Astrocyte (in vitro differentiated cells and primary cell): ENCODE measurements around the gene DPP9. TPM values are rescaled to one million over a fixed set of nuclear protein-coding genes. Genes with fewer than 3 reads are reported as not detected.

ENCODE experiments used
- DNase-seq: peaks from one replicate; pipeline ENCODE4 v3.0.0-alpha.2; 2010; ENCODE audit warnings: low read depth
- FAIRE-seq: peaks from 2 replicates; lab custom pipeline; 2011; peaks lifted over from hg19 to GRCh38; lab: Jason Lieb, UNC
- H2AFZ ChIP-seq: 2 replicates; pipeline ENCODE4 v1.6.0; 2012; ENCODE audit warnings: low read depth, low read length, inconsistent platforms
- H3K27ac ChIP-seq: 2 replicates; pipeline ENCODE4 v1.5.1; 2011; ENCODE audit warnings: low read depth, low read length, inconsistent platforms
- H3K27me3 ChIP-seq: 2 replicates; pipeline ENCODE4 v1.6.0; 2011; ENCODE audit warnings: low read length, inconsistent platforms; ENCODE audit not compliant: insufficient read depth
- H3K36me3 ChIP-seq: 2 replicates; pipeline ENCODE4 v1.5.1; 2011; ENCODE audit warnings: low read length, inconsistent platforms; ENCODE audit not compliant: insufficient read depth
- H3K4me1 ChIP-seq: 2 replicates; pipeline ENCODE4 v1.5.1; 2011; ENCODE audit warnings: low read length, inconsistent platforms; ENCODE audit not compliant: insufficient read depth
- H3K4me2 ChIP-seq: 2 replicates; pipeline ENCODE4 v1.6.0; 2012; ENCODE audit warnings: low read length, inconsistent platforms
- H3K4me3 ChIP-seq: 2 replicates; pipeline ENCODE4 v1.5.1; 2011; ENCODE audit warnings: low read depth, mild to moderate bottlenecking, low read length, inconsistent platforms; ENCODE audit not compliant: insufficient read depth
- H3K79me2 ChIP-seq: 2 replicates; pipeline ENCODE4 v1.6.0; 2012; ENCODE audit warnings: mild to moderate bottlenecking, low read length, inconsistent platforms; ENCODE audit not compliant: insufficient read depth
- H3K9ac ChIP-seq: 2 replicates; pipeline ENCODE4 v1.6.0; 2012; ENCODE audit warnings: mild to moderate bottlenecking, low read length, inconsistent platforms
- H3K9me3 ChIP-seq: 2 replicates; pipeline ENCODE4 v1.5.1; 2012; ENCODE audit warnings: low read depth, mild to moderate bottlenecking, low read length, inconsistent platforms; ENCODE audit not compliant: insufficient read depth
- H4K20me1 ChIP-seq: 2 replicates; pipeline ENCODE4 v1.6.0; 2012; ENCODE audit warnings: low read length, inconsistent platforms; ENCODE audit not compliant: insufficient read depth
- H3K27ac Mint-ChIP-seq: one replicate; pipeline ENCODE4 v1.8.0; 2021; ENCODE audit warnings: mild to moderate bottlenecking, mixed read lengths; ENCODE audit not compliant: unreplicated experiment
- H3K27me3 Mint-ChIP-seq: one replicate; pipeline ENCODE4 v1.8.0; 2021; ENCODE audit warnings: low read depth, mixed read lengths; ENCODE audit not compliant: unreplicated experiment
- H3K36me3 Mint-ChIP-seq: one replicate; pipeline ENCODE4 v1.8.0; 2021; ENCODE audit warnings: low read depth, mixed read lengths; ENCODE audit not compliant: unreplicated experiment
- H3K4me1 Mint-ChIP-seq: one replicate; pipeline ENCODE4 v1.8.0; 2021; ENCODE audit warnings: low read depth, mixed read lengths; ENCODE audit not compliant: unreplicated experiment
- H3K4me3 Mint-ChIP-seq: one replicate; pipeline ENCODE4 v1.8.0; 2021; ENCODE audit warnings: mild to moderate bottlenecking, moderate library complexity, mixed read lengths; ENCODE audit not compliant: unreplicated experiment
- H3K9me3 Mint-ChIP-seq: one replicate; pipeline ENCODE4 v1.8.0; 2021; ENCODE audit warnings: mild to moderate bottlenecking, mixed read lengths; ENCODE audit not compliant: unreplicated experiment
- CTCF ChIP-seq: IDR thresholded peaks from 2 replicates; pipeline ENCODE4 v1.5.1; 2011; ENCODE audit warnings: low read depth, mild to moderate bottlenecking, inconsistent platforms, low read length, moderate library complexity; ENCODE audit not compliant: insufficient read depth
- EZH2 ChIP-seq: IDR thresholded peaks from 2 replicates; pipeline ENCODE4 v1.6.1; 2012; ENCODE audit warnings: mild to moderate bottlenecking, low read length, inconsistent platforms; ENCODE audit not compliant: insufficient read depth
- total RNA-seq: library from RNA; stranded (reverse); gene quantifications from 2 replicates; pipeline ENCODE4 v1.2.1, GENCODE V29; 2021

The DPP9 gene
- total RNA-seq, 1 donor from 2014 or later = 50.0 TPM

- Histone ChIP-seq H3K9ac (no peak overlapping the region), H2AFZ (no peak overlapping the region), H4K20me1 (no peaks in the 10 kb centered on the region), H3K36me3 (peaks cover 34% of the 10 kb centered on the region), H3K4me2 (no peak overlapping the region), H3K4me1 (peaks cover 2% of the 10 kb centered on the region), H3K4me3 (no peak overlapping the region), H3K9me3 (no peaks in the 10 kb centered on the region), H3K27me3 (no peaks in the 10 kb centered on the region), H3K79me2 (peaks cover 13% of the 10 kb centered on the region), H3K27ac (no peak overlapping the region)
- no peaks in the 10 kb centered on the region for H3K4me1 Mint-ChIP-seq
- TF ChIP-seq EZH2 (no peak), CTCF (no peak)
- FAIRE-seq (no peak), DNase-seq (no peak)
- H3K9me3 Mint-ChIP-seq = no peaks in the 10 kb centered on the region
- H3K27me3 Mint-ChIP-seq = no peaks in the 10 kb centered on the region
- no peak overlapping the region for H3K27ac Mint-ChIP-seq
- peaks cover 15% of the 10 kb centered on the region for H3K36me3 Mint-ChIP-seq
- no peak overlapping the region for H3K4me3 Mint-ChIP-seq
Observed at GRCh38 chr19:4688587-4688986, 35.1 kb downstream of the DPP9 start.

DNA sequence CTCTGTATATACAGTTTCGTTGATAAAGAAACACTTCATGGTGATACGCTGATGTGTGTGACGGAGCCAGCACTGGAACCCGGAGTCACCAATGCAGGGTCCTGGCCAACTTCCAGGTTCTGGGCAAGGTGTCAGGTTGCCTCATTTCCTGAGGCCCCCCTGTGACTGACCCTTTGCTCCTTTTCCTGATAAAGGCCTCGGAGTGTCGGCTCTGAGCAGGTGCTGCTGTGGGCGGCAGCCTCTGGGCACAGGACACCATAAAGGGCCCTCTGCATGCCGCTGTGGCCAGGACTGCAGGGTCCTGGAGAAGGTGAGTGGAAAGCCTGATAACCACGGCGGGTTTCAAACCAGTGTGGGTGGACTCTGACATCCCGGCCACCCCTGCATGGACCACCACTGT, 36.2 kb downstream of the DPP9 start:
- Histone ChIP-seq H3K9ac (no peak overlapping the region), H4K20me1 (no peaks in the 10 kb centered on the region), H3K27me3 (no peaks in the 10 kb centered on the region), H3K79me2 (peaks cover 3% of the 10 kb centered on the region), H3K4me3 (no peak overlapping the region), H3K9me3 (no peaks in the 10 kb centered on the region), H3K4me2 (no peak overlapping the region), H3K36me3 (peaks cover 28% of the 10 kb centered on the region), H3K4me1 (no peaks in the 10 kb centered on the region), H3K27ac (no peak overlapping the region), H2AFZ (no peak overlapping the region)
- Mint-ChIP-seq H3K9me3 (no peaks in the 10 kb centered on the region), H3K27ac (no peak overlapping the region), H3K27me3 (no peaks in the 10 kb centered on the region), H3K4me1 (no peaks in the 10 kb centered on the region), H3K36me3 (peaks cover 15% of the 10 kb centered on the region), H3K4me3 (no peak overlapping the region)
- DNase-seq (no peak), FAIRE-seq (no peak)
- TF ChIP-seq EZH2 (no peak), CTCF (no peak)

- H3K4me3 ChIP-seq = no peak overlapping the region
- no peak for FAIRE-seq
- no peak overlapping the region for H3K9ac ChIP-seq
- no peak overlapping the region for H3K27ac ChIP-seq
- no peaks in the 10 kb centered on the region for H4K20me1 ChIP-seq
- Mint-ChIP-seq H3K27me3 (no peaks in the 10 kb centered on the region), H3K4me3 (no peak overlapping the region), H3K9me3 (no peaks in the 10 kb centered on the region), H3K27ac (no peak overlapping the region), H3K36me3 (peaks cover 11% of the 10 kb centered on the region), H3K4me1 (no peaks in the 10 kb centered on the region)
- peaks cover 28% of the 10 kb centered on the region for H3K36me3 ChIP-seq
- TF ChIP-seq EZH2 (no peak), CTCF (no peak)
- no peaks in the 10 kb centered on the region for H3K4me1 ChIP-seq
- no peak overlapping the region for H2AFZ ChIP-seq
- H3K79me2 ChIP-seq = no peaks in the 10 kb centered on the region
- H3K9me3 ChIP-seq = no peaks in the 10 kb centered on the region
- DNase-seq = no peak
- no peak overlapping the region for H3K4me2 ChIP-seq
- H3K27me3 ChIP-seq = no peaks in the 10 kb centered on the region
Observed at GRCh38 chr19:4686700-4687099, 36.9 kb downstream of the DPP9 start.
